Mesendoderm (in vitro differentiated cells): Measurements from ENCODE around the gene SMG5.

Experiments used
- DNase-seq: peaks from one replicate; pipeline ENCODE4 v3.0.0; 2013
- H2AK5ac ChIP-seq: 2 replicates; pipeline ENCODE4 v1.6.1; 2013; ENCODE audit warnings: low read length, inconsistent platforms
- H2BK120ac ChIP-seq: 2 replicates; pipeline ENCODE4 v1.6.1; 2013; ENCODE audit warnings: low read depth, mild to moderate bottlenecking, low read length, moderate library complexity, mixed read lengths
- H2BK15ac ChIP-seq: replicated peaks from 2 replicates; pipeline ENCODE4 v1.6.1; 2013; ENCODE audit warnings: low read depth, mild to moderate bottlenecking, moderate library complexity
- H2BK5ac ChIP-seq: 2 replicates; pipeline ENCODE4 v1.6.1; 2013; ENCODE audit warnings: low read length, inconsistent platforms
- H3K18ac ChIP-seq: 2 replicates; pipeline ENCODE4 v1.6.1; 2013; ENCODE audit warnings: mild to moderate bottlenecking, low read length, mixed read lengths
- H3K23ac ChIP-seq: one replicate; pipeline ENCODE4 v1.6.1; 2013; ENCODE audit warnings: low read length
- H3K27ac ChIP-seq: 2 replicates; pipeline ENCODE4 v1.5.1; 2013; ENCODE audit warnings: low read depth, mild to moderate bottlenecking, inconsistent platforms, low read length, moderate library complexity
- H3K27me3 ChIP-seq: 2 replicates; pipeline ENCODE4 v1.6.1; 2013; ENCODE audit warnings: low read length, control low read depth, mild to moderate bottlenecking, inconsistent platforms; ENCODE audit not compliant: insufficient read depth, poor library complexity
- H3K36me3 ChIP-seq: 2 replicates; pipeline ENCODE4 v1.6.1; 2013; ENCODE audit warnings: low read length, inconsistent platforms; ENCODE audit not compliant: control insufficient read depth, insufficient read depth
- H3K4ac ChIP-seq: one replicate; pipeline ENCODE4 v1.6.1; 2013; ENCODE audit warnings: low read depth, mild to moderate bottlenecking, low read length, moderate library complexity
- H3K4me1 ChIP-seq: 2 replicates; pipeline ENCODE4 v1.6.1; 2013; ENCODE audit warnings: low read depth, low read length, inconsistent platforms; ENCODE audit not compliant: control insufficient read depth
- H3K4me2 ChIP-seq: 2 replicates; pipeline ENCODE4 v1.6.1; 2013; ENCODE audit warnings: low read length
- H3K4me3 ChIP-seq: 2 replicates; pipeline ENCODE4 v1.5.1; 2013; ENCODE audit warnings: mild to moderate bottlenecking, low read length
- H3K56ac ChIP-seq: one replicate; pipeline ENCODE4 v1.6.1; 2013; ENCODE audit warnings: low read length
- H3K79me1 ChIP-seq: 2 replicates; pipeline ENCODE4 v1.6.1; 2013; ENCODE audit warnings: low read length, inconsistent platforms
- H3K79me2 ChIP-seq: 2 replicates; pipeline ENCODE4 v1.6.1; 2013; ENCODE audit warnings: mild to moderate bottlenecking, low read length; ENCODE audit not compliant: control insufficient read depth, insufficient read depth
- H3K9ac ChIP-seq: 2 replicates; pipeline ENCODE4 v1.6.1; 2013; ENCODE audit warnings: low read length, inconsistent platforms
- H4K5ac ChIP-seq: one replicate; pipeline ENCODE4 v1.6.1; 2013; ENCODE audit warnings: low read length
- H4K8ac ChIP-seq: one replicate; pipeline ENCODE4 v1.6.1; 2013; ENCODE audit warnings: low read depth, mild to moderate bottlenecking, control low read depth, low read length, moderate library complexity
- WGBS: extraction: QIAGEN DNeasy Blood & Tissue Kit; methylation state at CpG from one replicate; pipeline ENCODE4 v1.1.7; 2013; ENCODE audit warnings: low lambda C conversion rate, missing lambda C conversion rate; ENCODE audit not compliant: insufficient coverage; ENCODE audit errors: extremely low coverage; 5-methylcytosine and 5-hydroxymethylcytosine counted together

The SMG5 gene

DNA sequence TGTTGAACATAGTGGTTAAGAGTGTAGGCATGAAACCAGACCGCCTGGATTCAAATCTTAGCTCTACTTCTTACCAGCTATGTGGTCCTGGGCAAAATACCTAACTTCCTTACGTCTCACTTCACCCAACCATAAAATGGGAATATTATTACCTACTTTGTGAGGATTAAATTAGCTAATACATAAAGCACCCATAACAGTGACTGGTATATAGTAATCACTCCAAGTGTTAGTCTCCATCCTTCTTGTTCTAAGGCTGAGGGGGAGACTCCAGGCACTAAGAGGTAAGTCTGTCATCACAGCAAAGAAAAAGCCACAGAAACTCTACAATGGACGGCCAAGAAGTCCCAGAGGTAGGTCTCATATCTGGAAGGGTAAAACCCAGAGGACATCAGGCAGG is 2.8 kb downstream of the SMG5 start:
- WGBS = no CpG with 5 or more reads among the region's 3 CpGs
- H3K79me1 ChIP-seq = peaks cover 19% of the 10 kb centered on the region
- no peak overlapping the region for H2AK5ac ChIP-seq
- H3K4me3 ChIP-seq = no peak overlapping the region
- H3K56ac ChIP-seq = no peak overlapping the region
- H3K79me2 ChIP-seq = peaks cover 34% of the 10 kb centered on the region
- H3K36me3 ChIP-seq = peaks cover 8% of the 10 kb centered on the region
- DNase-seq = no peak
- H3K4me1 ChIP-seq = no peaks in the 10 kb centered on the region
- no peak overlapping the region for H3K18ac ChIP-seq
- H3K4ac ChIP-seq = no peak overlapping the region
- no peak overlapping the region for H4K8ac ChIP-seq
- H3K27ac ChIP-seq = no peak overlapping the region
- H2BK120ac ChIP-seq = no peak overlapping the region
- no peak overlapping the region for H2BK5ac ChIP-seq
- no peak overlapping the region for H3K4me2 ChIP-seq
- H3K23ac ChIP-seq = no peak overlapping the region
- no peaks in the 10 kb centered on the region for H3K27me3 ChIP-seq
- no peak overlapping the region for H4K5ac ChIP-seq
- no peak overlapping the region for H2BK15ac ChIP-seq
- H3K9ac ChIP-seq = no peak overlapping the region

DNA sequence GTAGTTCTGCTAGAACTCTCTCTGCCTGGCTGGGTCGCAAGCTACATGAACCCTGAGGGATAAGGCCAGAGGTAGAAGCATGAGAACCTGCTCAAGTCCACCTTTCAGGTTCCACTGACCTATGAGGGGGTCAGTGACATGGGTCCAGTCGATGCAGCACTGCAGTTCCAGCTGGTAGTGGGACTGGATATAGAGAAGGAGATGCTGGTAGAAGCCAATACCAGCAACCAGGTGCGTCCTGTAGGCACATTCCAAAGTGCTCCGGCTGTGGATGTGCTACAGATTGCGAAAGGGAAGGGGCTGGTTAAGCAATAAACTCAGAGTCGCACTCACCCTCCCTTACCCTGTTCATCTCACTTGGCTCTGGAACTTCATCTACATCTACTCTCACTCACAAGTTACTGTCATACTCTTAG is 5.7 kb downstream of the SMG5 start:
- Histone ChIP-seq H4K5ac (no peak overlapping the region), H3K18ac (no peak overlapping the region), H3K4ac (no peak overlapping the region), H3K4me2 (no peak overlapping the region), H3K4me3 (no peak overlapping the region), H3K27me3 (no peaks in the 10 kb centered on the region), H3K27ac (no peak overlapping the region), H2AK5ac (no peak overlapping the region), H2BK5ac (no peak overlapping the region), H4K8ac (no peak overlapping the region), H3K4me1 (no peaks in the 10 kb centered on the region), H3K23ac (no peak overlapping the region), H3K9ac (no peak overlapping the region), H3K36me3 (peaks cover 21% of the 10 kb centered on the region), H3K79me2 (peaks cover 31% of the 10 kb centered on the region), H2BK120ac (no peak overlapping the region), H3K79me1 (peaks cover 18% of the 10 kb centered on the region), H2BK15ac (no peak overlapping the region), H3K56ac (no peak overlapping the region)
- no CpG with 5 or more reads among the region's 6 CpGs for WGBS
- DNase-seq = no peak

DNA sequence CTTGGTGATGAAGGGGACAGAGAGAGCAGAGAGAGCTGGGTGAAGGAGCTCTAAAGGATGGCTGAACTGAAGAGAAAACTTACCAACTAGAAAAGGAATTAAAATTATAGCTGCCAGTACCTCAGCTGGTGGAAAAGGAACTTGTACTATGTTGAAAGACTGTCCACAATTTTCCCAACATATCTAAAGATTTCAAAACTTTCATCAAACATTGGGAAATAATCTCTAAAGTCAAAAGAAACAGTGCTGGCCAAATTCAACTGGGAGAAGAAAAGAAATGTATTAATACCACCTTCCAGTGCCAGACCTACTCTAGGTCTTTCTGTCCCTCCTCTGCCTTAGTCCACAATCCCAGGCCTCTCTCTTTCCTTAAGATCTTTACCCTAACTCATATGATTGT is 6.1 kb downstream of the SMG5 start:
- H3K27ac ChIP-seq = no peak overlapping the region
- no peaks in the 10 kb centered on the region for H3K4me1 ChIP-seq
- no peak overlapping the region for H4K8ac ChIP-seq
- no peak overlapping the region for H2BK15ac ChIP-seq
- no peak overlapping the region for H3K18ac ChIP-seq
- no peak overlapping the region for H3K9ac ChIP-seq
- no peak overlapping the region for H2BK5ac ChIP-seq
- H3K23ac ChIP-seq = no peak overlapping the region
- peaks cover 21% of the 10 kb centered on the region for H3K36me3 ChIP-seq
- H2AK5ac ChIP-seq = no peak overlapping the region
- DNase-seq = no peak
- H3K4me2 ChIP-seq = no peak overlapping the region
- no peak overlapping the region for H4K5ac ChIP-seq
- no peak overlapping the region for H3K56ac ChIP-seq
- no peak overlapping the region for H3K4ac ChIP-seq
- H3K4me3 ChIP-seq = no peak overlapping the region
- H2BK120ac ChIP-seq = no peak overlapping the region
- no peaks in the 10 kb centered on the region for H3K27me3 ChIP-seq
- peaks cover 27% of the 10 kb centered on the region for H3K79me2 ChIP-seq
- peaks cover 14% of the 10 kb centered on the region for H3K79me1 ChIP-seq

DNA sequence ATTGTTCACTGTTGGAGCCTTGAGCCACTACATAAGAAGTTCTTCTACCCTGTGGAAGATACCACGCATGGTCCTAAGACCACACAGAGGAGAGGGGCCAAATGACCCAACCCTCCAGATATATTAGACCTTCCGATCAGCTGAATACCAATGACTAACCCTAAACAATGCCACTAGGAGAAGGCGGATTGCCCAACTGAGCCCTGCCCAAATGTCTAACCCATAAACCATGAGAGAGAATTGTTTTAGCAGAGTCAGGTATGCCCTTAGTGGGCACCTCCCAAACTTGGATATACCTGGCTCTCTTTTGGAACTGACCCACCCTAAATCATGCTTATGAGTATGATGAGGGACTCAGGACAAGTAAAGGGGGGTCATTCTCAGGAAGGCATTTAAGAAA is 12.3 kb downstream of the SMG5 start:
- H2AK5ac ChIP-seq = no peak overlapping the region
- H3K56ac ChIP-seq = no peak overlapping the region
- H3K9ac ChIP-seq = no peak overlapping the region
- H3K27ac ChIP-seq = no peak overlapping the region
- no peak overlapping the region for H2BK5ac ChIP-seq
- H3K23ac ChIP-seq = no peak overlapping the region
- no peak overlapping the region for H4K5ac ChIP-seq
- H3K79me1 ChIP-seq = no peaks in the 10 kb centered on the region
- DNase-seq = no peak
- H3K27me3 ChIP-seq = no peaks in the 10 kb centered on the region
- no peak overlapping the region for H2BK15ac ChIP-seq
- H3K4me3 ChIP-seq = no peak overlapping the region
- H3K4ac ChIP-seq = no peak overlapping the region
- no peak overlapping the region for H3K4me2 ChIP-seq
- WGBS = no CpG with 5 or more reads among the region's 3 CpGs
- no peak overlapping the region for H4K8ac ChIP-seq
- H3K4me1 ChIP-seq = no peaks in the 10 kb centered on the region
- no peaks in the 10 kb centered on the region for H3K79me2 ChIP-seq
- H3K18ac ChIP-seq = no peak overlapping the region
- no peak overlapping the region for H2BK120ac ChIP-seq
- peaks cover 44% of the 10 kb centered on the region for H3K36me3 ChIP-seq

DNA sequence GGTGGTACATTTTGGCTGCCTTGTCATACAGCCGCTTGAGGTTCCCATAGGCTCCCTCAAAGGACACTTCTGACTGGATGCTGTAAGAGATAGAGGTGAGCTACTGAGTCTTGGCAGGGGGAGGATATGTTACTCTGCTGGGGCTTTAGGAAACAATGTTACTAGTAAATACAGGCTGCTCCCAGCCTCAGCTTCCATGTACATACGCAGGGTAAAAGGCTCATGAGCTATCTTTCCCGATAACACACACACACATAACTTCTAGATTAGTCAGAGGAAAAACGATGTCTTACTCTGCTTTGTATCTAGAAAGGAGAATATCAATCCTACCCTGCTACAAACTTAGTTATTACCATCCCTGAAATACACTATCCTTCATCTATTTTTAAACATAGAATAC is 14.3 kb downstream of the SMG5 start:
- no peaks in the 10 kb centered on the region for H3K4me1 ChIP-seq
- WGBS = no CpG with 5 or more reads among the region's 4 CpGs
- no peak overlapping the region for H3K56ac ChIP-seq
- no peak overlapping the region for H4K5ac ChIP-seq
- H3K27me3 ChIP-seq = no peaks in the 10 kb centered on the region
- no peak overlapping the region for H2AK5ac ChIP-seq
- no peaks in the 10 kb centered on the region for H3K79me2 ChIP-seq
- peaks cover 2% of the 10 kb centered on the region for H3K79me1 ChIP-seq
- H3K4ac ChIP-seq = no peak overlapping the region
- H3K18ac ChIP-seq = no peak overlapping the region
- H4K8ac ChIP-seq = no peak overlapping the region
- no peak for DNase-seq
- H2BK5ac ChIP-seq = no peak overlapping the region
- H2BK15ac ChIP-seq = no peak overlapping the region
- no peak overlapping the region for H3K4me2 ChIP-seq
- H2BK120ac ChIP-seq = no peak overlapping the region
- no peak overlapping the region for H3K23ac ChIP-seq
- H3K9ac ChIP-seq = no peak overlapping the region
- no peak overlapping the region for H3K27ac ChIP-seq
- peaks cover 43% of the 10 kb centered on the region for H3K36me3 ChIP-seq
- no peak overlapping the region for H3K4me3 ChIP-seq

DNA sequence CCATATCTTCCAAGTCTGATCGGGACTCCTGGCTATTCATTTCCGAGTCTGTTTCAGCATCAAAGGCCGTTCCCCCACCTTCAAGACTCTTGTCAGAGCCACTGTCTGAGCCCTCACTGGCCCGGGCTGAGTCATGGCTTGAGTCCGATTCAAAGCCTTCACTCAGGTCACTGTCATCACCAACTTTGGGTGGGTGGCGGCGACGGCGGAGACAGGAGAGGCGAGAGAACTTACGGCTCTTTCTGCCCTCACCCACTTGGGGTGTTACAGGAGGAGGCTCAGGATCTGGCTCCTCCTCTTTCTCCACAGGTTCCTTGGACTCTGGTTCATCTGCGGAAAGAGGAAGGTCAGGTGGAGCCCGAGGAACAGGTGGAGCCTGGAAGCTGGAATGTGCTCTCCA is 16.6 kb downstream of the SMG5 start:
- H3K79me1 ChIP-seq = peaks cover 2% of the 10 kb centered on the region
- H3K9ac ChIP-seq = no peak overlapping the region
- no peak overlapping the region for H3K4me2 ChIP-seq
- no peak overlapping the region for H3K4me3 ChIP-seq
- H2AK5ac ChIP-seq = no peak overlapping the region
- H3K79me2 ChIP-seq = no peaks in the 10 kb centered on the region
- H3K56ac ChIP-seq = no peak overlapping the region
- H3K18ac ChIP-seq = no peak overlapping the region
- no peaks in the 10 kb centered on the region for H3K27me3 ChIP-seq
- no peak overlapping the region for H2BK120ac ChIP-seq
- no peak overlapping the region for H3K27ac ChIP-seq
- H4K5ac ChIP-seq = no peak overlapping the region
- peaks cover 48% of the 10 kb centered on the region for H3K36me3 ChIP-seq
- H3K4me1 ChIP-seq = no peaks in the 10 kb centered on the region
- no peak overlapping the region for H2BK5ac ChIP-seq
- no peak overlapping the region for H3K4ac ChIP-seq
- DNase-seq = no peak
- no peak overlapping the region for H4K8ac ChIP-seq
- no CpG with 5 or more reads among the region's 13 CpGs for WGBS
- no peak overlapping the region for H3K23ac ChIP-seq
- no peak overlapping the region for H2BK15ac ChIP-seq
